Smooth muscle cell (in vitro differentiated cells): ENCODE results near the gene PCED1A. TPM values are rescaled to one million over a fixed set of nuclear protein-coding genes. Genes with fewer than 3 reads are reported as not detected.

ENCODE experiments used
- DNase-seq: peaks from one replicate; lab custom pipeline; 2025; ENCODE audit not compliant: unreplicated experiment; lab: John Stamatoyannopoulos, UW
- H2AFZ ChIP-seq: fragments of 200-600 bp; sonication (generic); 2 replicates; pipeline ENCODE4 v1.6.0; 2016; ENCODE audit warnings: antibody characterized with exemption, low read depth, mild to moderate bottlenecking
- H3F3A ChIP-seq: fragments of 200-600 bp; sonication (generic); 2 replicates; pipeline ENCODE4 v1.6.0; 2017; ENCODE audit warnings: antibody characterized with exemption, low read depth
- H3K27ac ChIP-seq: fragments of 200-600 bp; sonication (generic); 2 replicates; pipeline ENCODE4 v1.5.1; 2016; ENCODE audit warnings: low read depth, mild to moderate bottlenecking
- H3K27me3 ChIP-seq: fragments of 200-600 bp; sonication (generic); 2 replicates; pipeline ENCODE4 v1.6.1; 2016; ENCODE audit warnings: low read depth, mild to moderate bottlenecking
- H3K36me3 ChIP-seq: fragments of 200-600 bp; sonication (generic); 2 replicates; pipeline ENCODE4 v1.5.1; 2016; ENCODE audit warnings: low read depth
- H3K4me1 ChIP-seq: fragments of 200-600 bp; sonication (generic); 2 replicates; pipeline ENCODE4 v1.5.1; 2016; ENCODE audit warnings: low read depth
- H3K4me2 ChIP-seq: fragments of 200-600 bp; sonication (generic); 2 replicates; pipeline ENCODE4 v1.6.0; 2016; ENCODE audit warnings: mild to moderate bottlenecking
- H3K4me3 ChIP-seq: fragments of 200-600 bp; sonication (generic); 2 replicates; pipeline ENCODE4 v1.5.1; 2016; ENCODE audit warnings: mild to moderate bottlenecking
- H3K79me2 ChIP-seq: fragments of 200-600 bp; sonication (generic); 2 replicates; pipeline ENCODE4 v1.6.0; 2016; ENCODE audit warnings: low read depth, mild to moderate bottlenecking
- H3K9ac ChIP-seq: fragments of 200-600 bp; sonication (generic); 2 replicates; pipeline ENCODE4 v1.6.0; 2016; ENCODE audit warnings: low read depth
- H3K9me3 ChIP-seq: fragments of 200-600 bp; sonication (generic); replicated peaks from 2 replicates; pipeline ENCODE4 v1.5.1; 2016; ENCODE audit warnings: low read depth
- H4K20me1 ChIP-seq: fragments of 200-600 bp; sonication (generic); 2 replicates; pipeline ENCODE4 v1.6.0; 2016; ENCODE audit warnings: low read depth
- WGBS: methylation state at CpG from one replicate; pipeline ENCODE4 v1.1.7; 2016; ENCODE audit warnings: low lambda C conversion rate; 5-methylcytosine and 5-hydroxymethylcytosine counted together
- polyA plus RNA-seq: library from polyadenylated mRNA; unstranded; fragments of >200 nt; fragmentation: Nextera tagmentation; extraction: Ambion mirVana; gene quantifications from 2 replicates; pipeline ENCODE4 v1.2.1, GENCODE V29; 2016
- total RNA-seq: library from RNA; depleted of rRNA; stranded (reverse); fragments of >200 nt; gene quantifications from 2 replicates; pipeline ENCODE4 v1.2.3, GENCODE V29; 2014
- TF ChIP-seq, protein P1 (sequence below): fragments of 200-600 bp; sonication (generic); IDR thresholded peaks from 2 replicates; pipeline ENCODE4 v1.5.1; 2017; ENCODE audit warnings: borderline replicate concordance, mild to moderate bottlenecking, antibody characterized with exemption; ENCODE audit not compliant: insufficient read depth, poor library complexity, severe bottlenecking

Gene PCED1A
- total and polyA plus RNA-seq, 2 experiments from 2014 or later, result 18.7 to 46.7 TPM

DNA sequence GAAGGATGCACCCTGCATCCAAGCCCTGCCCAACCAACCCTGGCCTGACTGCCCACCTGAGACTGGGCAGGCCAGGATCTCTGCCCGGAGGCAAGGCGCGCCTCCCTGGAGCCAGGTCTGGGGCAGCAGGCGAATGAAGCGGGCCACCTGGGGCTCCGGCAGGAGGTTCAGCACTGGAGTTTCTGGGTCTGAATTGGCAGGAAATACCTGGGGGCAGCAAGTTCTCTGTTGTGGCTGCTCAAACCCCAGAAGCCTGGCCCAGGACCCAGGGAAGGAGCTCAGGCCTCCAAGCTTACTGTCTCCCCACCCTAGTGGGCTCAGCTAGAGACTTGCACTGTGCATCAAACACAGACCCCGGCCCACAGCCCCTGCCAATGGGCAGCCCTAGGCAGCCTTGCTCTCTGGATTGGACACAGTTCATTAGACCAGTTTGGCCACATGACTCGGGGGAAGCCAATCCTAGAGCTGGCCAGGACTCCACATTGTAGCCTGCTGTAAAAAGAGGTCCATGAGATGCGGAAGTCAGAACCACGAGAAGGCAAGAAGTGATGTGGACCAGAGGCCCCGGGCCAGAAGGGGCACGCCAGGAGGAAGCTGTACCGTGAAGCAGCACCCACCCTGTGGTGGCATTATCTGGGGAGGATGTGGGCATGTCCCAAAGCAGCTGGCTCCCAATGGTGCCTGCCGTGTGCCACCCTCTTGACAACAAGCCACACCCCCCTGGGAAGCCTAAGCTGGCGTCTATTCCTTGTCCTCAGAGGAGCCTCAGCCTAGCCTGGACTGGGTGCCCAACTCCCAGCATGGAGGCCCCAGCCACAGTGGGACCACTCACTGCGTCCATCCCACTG is 43.1 kb downstream of the PCED1A start:
- Histone ChIP-seq H3F3A (no peaks in the 10 kb centered on the region), H4K20me1 (no peaks in the 10 kb centered on the region), H3K9me3 (no peaks in the 10 kb centered on the region), H3K27ac (no peak overlapping the region), H2AFZ (no peak overlapping the region), H3K27me3 (peaks cover 20% of the 10 kb centered on the region), H3K4me1 (peaks cover 13% of the 10 kb centered on the region), H3K79me2 (no peaks in the 10 kb centered on the region), H3K36me3 (no peaks in the 10 kb centered on the region), H3K9ac (no peak overlapping the region), H3K4me3 (no peak overlapping the region), H3K4me2 (no peak overlapping the region)
- 88% methylated on average over 16 of the region's 16 CpGs for whole genome bisulfite sequencing
- TF ChIP-seq, protein P1, sequence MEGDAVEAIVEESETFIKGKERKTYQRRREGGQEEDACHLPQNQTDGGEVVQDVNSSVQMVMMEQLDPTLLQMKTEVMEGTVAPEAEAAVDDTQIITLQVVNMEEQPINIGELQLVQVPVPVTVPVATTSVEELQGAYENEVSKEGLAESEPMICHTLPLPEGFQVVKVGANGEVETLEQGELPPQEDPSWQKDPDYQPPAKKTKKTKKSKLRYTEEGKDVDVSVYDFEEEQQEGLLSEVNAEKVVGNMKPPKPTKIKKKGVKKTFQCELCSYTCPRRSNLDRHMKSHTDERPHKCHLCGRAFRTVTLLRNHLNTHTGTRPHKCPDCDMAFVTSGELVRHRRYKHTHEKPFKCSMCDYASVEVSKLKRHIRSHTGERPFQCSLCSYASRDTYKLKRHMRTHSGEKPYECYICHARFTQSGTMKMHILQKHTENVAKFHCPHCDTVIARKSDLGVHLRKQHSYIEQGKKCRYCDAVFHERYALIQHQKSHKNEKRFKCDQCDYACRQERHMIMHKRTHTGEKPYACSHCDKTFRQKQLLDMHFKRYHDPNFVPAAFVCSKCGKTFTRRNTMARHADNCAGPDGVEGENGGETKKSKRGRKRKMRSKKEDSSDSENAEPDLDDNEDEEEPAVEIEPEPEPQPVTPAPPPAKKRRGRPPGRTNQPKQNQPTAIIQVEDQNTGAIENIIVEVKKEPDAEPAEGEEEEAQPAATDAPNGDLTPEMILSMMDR, result no peak
- no peak for DNase-seq

DNA sequence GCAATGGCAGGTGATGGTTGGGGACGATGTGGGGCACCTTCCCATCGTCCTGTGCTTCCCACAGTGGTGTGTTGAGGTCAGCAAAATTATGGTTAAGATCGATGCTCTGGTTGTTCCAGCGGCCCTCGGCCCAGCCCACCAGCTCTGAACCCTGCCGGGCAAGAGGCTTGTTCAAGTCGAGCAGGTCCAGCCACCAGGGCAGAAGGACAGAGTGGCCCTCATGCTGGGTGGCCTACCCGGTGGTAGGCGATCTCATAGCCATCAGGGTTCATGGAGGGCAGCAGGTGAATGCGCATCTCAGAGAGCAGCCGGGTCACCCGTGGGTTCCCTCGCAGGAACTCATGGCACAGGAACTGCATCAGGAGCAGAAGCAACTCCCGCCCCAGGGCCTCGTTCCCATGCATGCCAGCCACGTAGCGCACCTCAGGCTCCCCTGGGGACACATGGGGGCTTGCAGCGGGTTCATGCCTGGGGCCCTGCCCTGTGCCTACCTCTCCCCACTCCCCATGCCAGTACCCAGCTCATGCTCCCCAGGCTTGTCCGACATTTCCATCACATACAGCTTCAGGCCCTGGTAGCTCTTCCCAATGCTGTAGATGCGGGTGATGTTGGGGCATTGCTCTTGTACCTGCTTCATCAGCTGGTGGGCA is 44.3 kb downstream of the PCED1A start:
- Histone ChIP-seq H3K4me1 (peaks cover 10% of the 10 kb centered on the region), H3K27me3 (peaks cover 14% of the 10 kb centered on the region), H4K20me1 (no peaks in the 10 kb centered on the region), H3K27ac (no peak overlapping the region), H3K36me3 (no peaks in the 10 kb centered on the region), H3K4me2 (no peak overlapping the region), H2AFZ (no peak overlapping the region), H3K9ac (no peak overlapping the region), H3F3A (no peaks in the 10 kb centered on the region), H3K4me3 (no peak overlapping the region), H3K79me2 (no peaks in the 10 kb centered on the region), H3K9me3 (no peaks in the 10 kb centered on the region)
- DNase-seq, result no peak
- WGBS, result 97% methylated on average over 19 of the region's 20 CpGs
- TF ChIP-seq, protein P1, result no peak

DNA sequence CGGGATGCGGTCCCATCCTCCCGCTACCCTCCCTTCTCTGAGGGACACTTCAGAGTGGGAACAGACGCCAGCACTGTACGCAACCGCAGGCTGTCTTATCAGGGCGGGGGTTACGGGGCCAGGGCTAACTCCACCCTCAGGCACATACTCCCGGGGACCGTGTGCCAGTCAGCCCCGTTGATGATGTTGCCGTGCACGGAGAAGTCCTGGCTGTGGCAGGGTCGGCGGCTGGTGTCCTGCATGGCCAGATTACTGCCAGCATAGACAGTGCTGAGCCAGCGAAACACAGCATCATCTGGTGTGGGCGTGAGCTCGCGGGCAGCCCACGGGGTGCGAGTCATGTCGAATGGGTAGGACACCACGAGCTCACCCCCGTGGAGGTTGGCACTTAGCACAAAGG is 45.0 kb downstream of the PCED1A start:
- DNase-seq, result no peak
- H3K4me1 ChIP-seq, result peaks cover 7% of the 10 kb centered on the region
- no peaks in the 10 kb centered on the region for H4K20me1 ChIP-seq
- peaks cover 8% of the 10 kb centered on the region for H3K27me3 ChIP-seq
- no peak overlapping the region for H3K27ac ChIP-seq
- TF ChIP-seq, protein P1, result no peak
- no peak overlapping the region for H3K4me2 ChIP-seq
- H2AFZ ChIP-seq, result no peak overlapping the region
- no peaks in the 10 kb centered on the region for H3F3A ChIP-seq
- 95% methylated on average over 24 of the region's 24 CpGs for WGBS
- no peaks in the 10 kb centered on the region for H3K79me2 ChIP-seq
- no peaks in the 10 kb centered on the region for H3K9me3 ChIP-seq
- no peaks in the 10 kb centered on the region for H3K36me3 ChIP-seq
- H3K9ac ChIP-seq, result no peak overlapping the region
- no peak overlapping the region for H3K4me3 ChIP-seq
